Smooth muscle cell (in vitro differentiated cells): ENCODE results near the gene RCN2. TPM values are rescaled to one million over a fixed set of nuclear protein-coding genes. Genes with fewer than 3 reads are reported as not detected.

Experiments used
- DNase-seq: peaks from one replicate; lab custom pipeline; 2025; ENCODE audit not compliant: unreplicated experiment; lab: John Stamatoyannopoulos, UW
- H2AFZ ChIP-seq: fragments of 200-600 bp; sonication (generic); 2 replicates; pipeline ENCODE4 v1.6.0; 2016; ENCODE audit warnings: antibody characterized with exemption, low read depth, mild to moderate bottlenecking
- H3F3A ChIP-seq: fragments of 200-600 bp; sonication (generic); 2 replicates; pipeline ENCODE4 v1.6.0; 2017; ENCODE audit warnings: antibody characterized with exemption, low read depth
- H3K27ac ChIP-seq: fragments of 200-600 bp; sonication (generic); 2 replicates; pipeline ENCODE4 v1.5.1; 2016; ENCODE audit warnings: low read depth, mild to moderate bottlenecking
- H3K27me3 ChIP-seq: fragments of 200-600 bp; sonication (generic); 2 replicates; pipeline ENCODE4 v1.6.1; 2016; ENCODE audit warnings: low read depth, mild to moderate bottlenecking
- H3K36me3 ChIP-seq: fragments of 200-600 bp; sonication (generic); 2 replicates; pipeline ENCODE4 v1.5.1; 2016; ENCODE audit warnings: low read depth
- H3K4me1 ChIP-seq: fragments of 200-600 bp; sonication (generic); 2 replicates; pipeline ENCODE4 v1.5.1; 2016; ENCODE audit warnings: low read depth
- H3K4me2 ChIP-seq: fragments of 200-600 bp; sonication (generic); 2 replicates; pipeline ENCODE4 v1.6.0; 2016; ENCODE audit warnings: mild to moderate bottlenecking
- H3K4me3 ChIP-seq: fragments of 200-600 bp; sonication (generic); 2 replicates; pipeline ENCODE4 v1.5.1; 2016; ENCODE audit warnings: mild to moderate bottlenecking
- H3K79me2 ChIP-seq: fragments of 200-600 bp; sonication (generic); 2 replicates; pipeline ENCODE4 v1.6.0; 2016; ENCODE audit warnings: low read depth, mild to moderate bottlenecking
- H3K9ac ChIP-seq: fragments of 200-600 bp; sonication (generic); 2 replicates; pipeline ENCODE4 v1.6.0; 2016; ENCODE audit warnings: low read depth
- H3K9me3 ChIP-seq: fragments of 200-600 bp; sonication (generic); replicated peaks from 2 replicates; pipeline ENCODE4 v1.5.1; 2016; ENCODE audit warnings: low read depth
- H4K20me1 ChIP-seq: fragments of 200-600 bp; sonication (generic); 2 replicates; pipeline ENCODE4 v1.6.0; 2016; ENCODE audit warnings: low read depth
- CTCF ChIP-seq: fragments of 200-600 bp; sonication (generic); IDR thresholded peaks from 2 replicates; pipeline ENCODE4 v1.5.1; 2017; ENCODE audit warnings: borderline replicate concordance, mild to moderate bottlenecking, antibody characterized with exemption; ENCODE audit not compliant: insufficient read depth, poor library complexity, severe bottlenecking
- WGBS: methylation state at CpG from one replicate; pipeline ENCODE4 v1.1.7; 2016; ENCODE audit warnings: low lambda C conversion rate; 5-methylcytosine and 5-hydroxymethylcytosine counted together
- polyA plus RNA-seq: library from polyadenylated mRNA; unstranded; fragments of >200 nt; fragmentation: Nextera tagmentation; extraction: Ambion mirVana; gene quantifications from 2 replicates; pipeline ENCODE4 v1.2.1, GENCODE V29; 2016
- total RNA-seq: library from RNA; depleted of rRNA; stranded (reverse); fragments of >200 nt; gene quantifications from 2 replicates; pipeline ENCODE4 v1.2.3, GENCODE V29; 2014

The RCN2 gene
- total and polyA plus RNA-seq, 2 experiments from 2014 or later = 190 to 200 TPM

- TF ChIP-seq CTCF = no peak
- no peak for DNase-seq
Measured at GRCh38 chr15:76979996-76980520, 48.5 kb downstream of the RCN2 start.

GRCh38 chr15:76982356-76982755 is 50.8 kb downstream of the RCN2 start:
- Histone ChIP-seq H3F3A (no peaks in the 10 kb centered on the region), H3K9me3 (no peaks in the 10 kb centered on the region), H3K27me3 (no peaks in the 10 kb centered on the region), H4K20me1 (no peaks in the 10 kb centered on the region), H3K36me3 (no peaks in the 10 kb centered on the region), H3K4me2 (no peak overlapping the region), H3K4me1 (peaks cover 4% of the 10 kb centered on the region), H3K79me2 (no peaks in the 10 kb centered on the region), H3K4me3 (no peak overlapping the region), H3K27ac (no peak overlapping the region), H2AFZ (no peak overlapping the region), H3K9ac (no peak overlapping the region)
- DNase-seq = no peak
- 93% methylated on average over 9 of the region's 9 CpGs for WGBS
- TF ChIP-seq CTCF = no peak

More at GRCh38 chr15:76979996-76980520, 48.5 kb downstream of the RCN2 start:
- H3K4me2 ChIP-seq = no peak overlapping the region
- H2AFZ ChIP-seq = no peak overlapping the region
- H3K9ac ChIP-seq = no peak overlapping the region
- no peaks in the 10 kb centered on the region for H3K27me3 ChIP-seq
- H3K9me3 ChIP-seq = no peaks in the 10 kb centered on the region
- peaks cover 4% of the 10 kb centered on the region for H3K4me1 ChIP-seq
- H3K4me3 ChIP-seq = no peak overlapping the region
- H3K36me3 ChIP-seq = no peaks in the 10 kb centered on the region
- no peaks in the 10 kb centered on the region for H3K79me2 ChIP-seq
- H3F3A ChIP-seq = no peaks in the 10 kb centered on the region
- 94% methylated on average over 7 of the region's 7 CpGs for WGBS
- no peaks in the 10 kb centered on the region for H4K20me1 ChIP-seq
- no peak overlapping the region for H3K27ac ChIP-seq

GRCh38 chr15:76982756-76983155 is 51.2 kb downstream of the RCN2 start:
- no peak for TF ChIP-seq CTCF
- 90% methylated on average over 6 of the region's 6 CpGs for WGBS
- Histone ChIP-seq H2AFZ (no peak overlapping the region), H3K9ac (no peak overlapping the region), H3K36me3 (no peaks in the 10 kb centered on the region), H3F3A (no peaks in the 10 kb centered on the region), H3K27me3 (no peaks in the 10 kb centered on the region), H3K4me1 (peaks cover 4% of the 10 kb centered on the region), H3K9me3 (no peaks in the 10 kb centered on the region), H3K4me3 (no peak overlapping the region), H4K20me1 (no peaks in the 10 kb centered on the region), H3K4me2 (no peak overlapping the region), H3K27ac (no peak overlapping the region), H3K79me2 (no peaks in the 10 kb centered on the region)
- DNase-seq = no peak
